Fibroblast of skin of abdomen (primary cell): ENCODE results near the gene RAD51B.
"Not testable (repeated sequence)": the region's sequence is repeated elsewhere in the genome, so short reads cannot be mapped to it uniquely, and the experiment has no call there.

Experiments used
- DNase-seq: peaks from one replicate; pipeline ENCODE4 v3.0.0-alpha.2; 2013

Gene RAD51B

DNA sequence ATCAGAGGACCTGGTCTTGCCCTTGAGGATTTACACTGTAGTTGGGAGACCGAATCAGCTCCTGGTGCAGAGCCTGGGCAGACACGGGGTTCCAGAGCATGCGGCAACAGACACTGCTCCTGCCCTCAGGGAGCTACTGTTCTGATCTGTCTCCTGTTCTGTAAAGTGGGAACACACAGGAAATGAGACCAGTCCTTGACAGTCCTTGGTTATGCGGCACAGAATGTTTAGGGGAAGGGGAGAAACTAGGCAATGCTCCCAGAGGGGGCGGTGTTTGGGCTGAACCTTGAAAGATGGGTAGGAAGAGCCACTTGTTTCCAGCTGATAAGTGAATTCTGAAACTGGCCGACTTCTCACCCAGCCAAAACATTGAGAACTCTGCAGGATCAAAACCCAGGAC lies 840.9 kb downstream of the RAD51B start:
- DNase-seq: no peak

DNA sequence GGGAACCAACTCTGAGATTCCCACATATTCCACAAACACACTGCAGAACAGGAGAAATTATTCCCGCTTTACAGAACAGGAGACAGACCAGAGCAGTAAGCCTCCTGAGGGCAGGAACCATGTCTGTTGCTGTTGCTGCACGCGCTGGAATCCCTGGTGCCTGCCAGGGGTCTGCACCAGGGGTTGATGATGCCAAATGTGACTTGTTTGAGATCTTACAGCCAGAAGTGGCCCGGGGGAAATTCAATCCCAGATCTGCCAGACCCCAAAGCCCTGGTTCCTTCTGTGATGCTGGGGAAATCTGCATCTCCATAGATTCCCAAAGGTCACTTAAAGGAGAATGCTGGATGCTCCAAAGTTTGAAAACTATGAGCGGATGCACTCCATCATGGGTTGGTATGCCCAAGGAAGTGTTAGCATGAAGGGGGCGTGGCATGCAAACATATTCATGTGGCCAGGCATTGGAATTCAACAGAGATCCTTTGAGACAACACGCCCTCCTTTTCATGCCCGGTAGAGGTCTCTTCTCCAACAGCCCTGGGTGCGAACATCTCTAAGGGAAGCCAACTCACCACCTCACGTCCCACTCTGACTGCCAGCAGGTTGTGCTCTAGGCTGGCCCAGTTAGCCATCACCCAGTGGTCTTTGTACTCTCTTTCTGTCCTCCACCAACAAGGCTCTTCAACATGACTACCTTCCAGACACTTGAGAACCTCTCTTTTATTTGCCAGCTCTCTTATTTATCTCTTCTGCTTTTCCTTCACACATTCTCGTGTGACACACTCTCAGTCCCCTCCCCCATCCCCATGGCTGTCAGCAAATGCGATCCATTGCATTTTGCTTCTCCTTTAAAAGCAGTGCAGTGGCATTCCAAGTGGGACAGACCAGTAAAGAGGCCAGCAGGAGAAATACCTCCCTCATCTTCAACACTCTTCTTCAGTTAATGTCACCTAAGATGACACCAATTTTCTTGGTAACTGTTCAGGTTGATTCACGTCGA lies 841.9 kb downstream of the RAD51B start:
- no peak for DNase-seq

DNA sequence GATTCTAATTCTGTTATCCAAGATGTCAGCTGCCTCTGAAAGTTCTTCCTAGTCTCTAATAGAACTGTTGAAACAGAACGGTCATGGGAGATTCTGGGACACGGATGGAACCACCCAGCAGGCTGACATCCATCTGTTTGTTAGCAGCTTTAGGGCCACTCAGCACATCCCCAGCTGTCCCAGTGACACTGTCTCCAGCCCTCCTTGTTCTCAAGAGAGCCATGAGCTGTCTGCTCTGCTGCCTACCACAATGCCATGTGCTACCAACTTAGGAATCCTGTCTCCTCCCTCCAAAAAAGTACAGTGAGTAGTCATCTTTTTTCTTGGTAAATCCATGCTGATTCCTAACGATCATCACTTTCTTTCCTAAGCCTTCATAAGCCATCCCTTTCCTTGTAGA lies 842.8 kb downstream of the RAD51B start:
- DNase-seq: no peak

DNA sequence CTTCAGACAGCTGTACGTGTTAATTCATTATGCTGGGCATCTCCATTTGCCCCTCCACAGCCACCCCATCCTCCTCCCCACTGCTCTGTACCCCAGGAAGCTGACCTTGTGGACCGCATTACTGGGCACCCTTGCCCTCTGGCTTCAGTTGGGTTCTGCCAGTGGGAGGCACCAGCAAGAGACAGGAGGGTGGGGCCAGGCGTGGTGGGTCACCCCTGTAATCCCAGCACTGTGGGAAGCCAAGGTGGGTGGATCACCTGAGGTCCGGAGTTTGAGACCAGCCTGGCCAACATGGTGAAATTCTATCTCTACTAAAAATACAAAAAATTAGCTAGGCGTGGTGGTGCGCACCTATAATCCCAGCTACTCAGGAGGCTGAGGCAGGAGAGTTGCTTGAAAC lies 843.2 kb downstream of the RAD51B start:
- DNase-seq: not testable (repeated sequence)

DNA sequence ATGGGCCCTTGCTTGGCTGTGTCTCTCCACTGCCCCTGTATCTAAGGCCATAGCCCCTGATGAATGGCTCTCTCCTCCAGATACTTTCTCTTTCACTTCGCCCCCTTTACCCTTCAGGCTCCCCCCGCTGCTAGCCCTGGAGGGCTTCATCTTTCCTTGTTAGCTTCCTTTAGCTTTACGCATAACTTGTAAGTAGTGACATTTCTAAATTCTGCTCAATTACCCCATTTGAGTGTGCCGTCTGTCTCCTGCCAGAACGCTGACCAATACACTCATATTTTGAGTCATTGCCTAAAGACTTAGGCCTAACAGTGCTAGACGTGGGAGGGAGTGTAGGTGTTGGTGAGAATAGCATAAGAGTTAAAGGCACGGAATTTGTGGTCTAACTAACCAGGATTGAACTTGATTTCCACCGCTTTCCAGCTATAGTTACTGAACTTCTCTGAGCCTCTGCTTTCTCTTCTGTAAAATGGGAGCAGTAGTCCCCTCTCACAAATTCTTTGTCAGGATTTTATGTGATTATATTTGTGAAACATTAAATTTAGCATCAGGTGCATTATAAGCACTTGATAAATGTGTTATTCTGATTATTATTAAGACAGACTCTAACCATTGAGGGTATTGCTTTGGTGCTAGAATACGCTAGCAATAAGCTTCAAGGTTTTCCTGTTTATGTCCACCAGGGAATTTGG lies 844.0 kb downstream of the RAD51B start:
- DNase-seq: no peak

DNA sequence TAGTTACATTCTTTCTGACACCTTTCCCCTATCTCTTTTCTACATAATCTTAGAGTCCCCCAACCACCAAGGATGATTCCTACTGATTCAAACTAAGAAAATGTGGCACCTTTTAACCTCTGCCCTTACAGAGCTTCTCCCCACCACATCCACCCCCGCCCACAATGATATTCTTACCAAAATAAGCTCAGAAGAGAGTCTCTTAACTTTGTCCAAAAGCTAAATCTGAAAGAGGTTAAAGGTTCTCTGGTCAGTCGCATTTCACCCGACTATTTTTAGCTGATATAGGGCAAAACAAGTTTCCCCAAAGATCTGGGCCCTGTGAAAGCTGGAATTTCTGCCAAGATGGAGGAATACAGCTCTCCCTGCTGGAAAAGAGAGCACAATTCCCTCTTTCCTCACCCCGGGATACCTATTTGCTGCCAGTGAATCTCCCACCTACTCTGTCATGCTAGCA lies 844.7 kb downstream of the RAD51B start:
- no peak for DNase-seq

DNA sequence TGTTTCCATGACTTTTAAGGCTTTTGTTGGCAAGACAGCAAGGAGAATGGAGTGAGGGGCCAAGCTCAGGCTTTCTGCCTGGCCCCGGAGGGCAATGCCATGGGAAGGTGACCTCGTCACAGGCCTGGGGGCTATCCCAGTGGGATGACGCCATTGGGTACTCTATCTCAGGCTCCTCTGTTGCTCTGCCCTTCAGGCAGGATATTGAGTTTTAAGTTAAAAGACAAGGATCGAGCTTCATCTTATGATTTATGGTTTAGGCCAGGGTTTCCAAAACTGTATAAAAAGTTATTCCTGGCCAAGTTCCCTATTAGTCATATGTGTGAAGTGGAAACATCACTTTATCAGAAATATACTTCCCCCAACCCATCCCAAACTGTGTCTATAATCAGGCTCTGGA lies 845.6 kb downstream of the RAD51B start:
- peak; percentile 85 for DNase-seq

DNA sequence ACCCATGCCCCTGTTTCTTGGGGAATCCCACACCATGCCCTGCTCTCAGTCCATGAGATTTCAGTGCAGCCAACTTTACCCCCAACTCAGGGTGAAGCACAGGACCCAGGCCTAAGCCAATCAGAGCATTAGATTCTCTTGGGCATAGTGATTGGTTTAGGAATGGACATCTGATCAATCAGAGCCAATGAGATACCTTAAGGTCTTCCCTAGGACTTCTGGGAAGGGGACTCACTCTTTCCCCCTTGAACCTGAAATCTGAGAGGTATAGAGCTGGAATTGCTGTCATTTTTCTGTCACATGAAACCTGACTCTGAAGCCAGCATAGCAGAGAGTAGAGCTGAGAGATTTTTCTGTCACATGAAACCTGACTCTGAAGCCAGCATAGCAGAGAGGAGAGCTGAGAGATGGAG lies 846.2 kb downstream of the RAD51B start:
- DNase-seq: no peak

DNA sequence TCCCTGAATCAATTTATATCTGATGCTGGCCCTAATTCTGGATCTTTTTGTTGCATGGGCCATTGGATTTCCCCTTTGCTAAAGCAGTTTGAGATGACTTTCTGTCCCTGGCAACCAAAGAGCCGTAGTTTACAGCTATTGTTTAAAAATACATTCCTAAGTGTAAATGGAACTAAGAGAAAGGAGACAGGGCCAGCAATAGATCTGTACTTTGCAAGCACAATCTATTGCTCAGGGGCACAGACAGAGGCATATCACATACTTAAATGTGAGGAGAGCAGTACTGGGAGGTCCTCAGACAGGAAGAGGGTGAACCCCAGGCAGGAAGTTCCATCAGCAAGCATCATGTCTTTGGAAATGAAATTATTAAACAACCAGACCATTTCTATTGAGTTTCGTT lies 846.7 kb downstream of the RAD51B start:
- no peak for DNase-seq

DNA sequence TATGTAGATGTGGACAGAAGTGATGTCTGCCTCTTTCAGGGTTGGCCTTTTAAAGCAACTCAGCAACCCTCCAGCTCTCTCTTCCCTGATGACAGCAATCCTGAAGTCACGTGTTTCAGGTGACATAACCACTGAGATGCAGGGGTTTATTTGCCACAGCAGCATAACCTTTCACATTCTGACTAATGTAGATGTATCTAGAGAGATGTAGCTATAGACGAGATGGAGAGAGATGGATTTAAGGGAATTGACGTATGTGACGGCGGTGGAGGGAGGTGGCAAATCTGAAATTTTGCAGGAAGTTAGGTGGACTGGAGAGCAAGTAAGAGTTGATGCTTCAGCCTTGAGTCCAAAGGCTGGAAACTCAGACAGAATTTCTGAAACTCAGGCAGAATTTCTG lies 847.3 kb downstream of the RAD51B start:
- DNase-seq: no peak

DNA sequence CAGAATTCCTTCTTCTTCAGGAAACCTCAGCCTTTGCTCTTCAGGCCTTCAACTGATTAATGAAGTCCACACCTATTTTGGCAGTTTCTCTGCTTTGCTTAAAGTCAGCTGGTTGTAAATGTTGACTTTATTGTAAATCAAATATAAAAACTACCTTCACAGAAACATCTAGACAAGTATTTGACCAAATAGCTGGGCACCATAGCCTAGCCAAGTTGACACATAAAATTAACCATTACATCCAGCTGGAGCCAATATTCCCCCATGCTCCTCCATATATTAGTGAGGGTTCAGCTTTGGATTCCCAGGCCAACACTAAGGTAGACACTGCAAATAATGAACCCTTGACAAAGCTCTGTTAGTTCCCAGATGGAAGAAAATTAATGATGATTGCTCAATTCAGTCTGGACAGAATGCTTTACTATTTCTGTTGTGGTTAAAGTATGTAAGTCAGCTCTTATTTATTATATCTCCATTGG lies 847.8 kb downstream of the RAD51B start:
- peak; percentile 98 for DNase-seq

DNA sequence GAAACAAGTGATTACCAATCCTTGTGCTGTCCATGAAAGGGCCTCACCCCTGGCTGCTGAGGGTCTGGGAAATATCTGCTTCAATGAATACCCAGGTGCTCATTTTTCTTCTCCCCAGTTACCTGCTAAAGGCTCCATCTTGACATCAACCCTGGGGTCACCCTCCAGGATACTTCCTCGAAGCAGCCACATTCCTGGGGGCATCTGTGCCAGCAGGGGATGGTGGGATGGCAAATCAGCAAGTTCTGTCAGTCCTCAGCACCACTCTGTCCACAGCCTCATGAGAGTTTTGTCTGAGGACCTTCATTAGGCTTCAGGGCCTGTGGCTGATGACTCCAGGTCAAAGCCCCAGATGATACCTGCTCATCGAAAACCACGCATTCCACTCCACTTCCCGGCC lies 848.4 kb downstream of the RAD51B start:
- no peak for DNase-seq

DNA sequence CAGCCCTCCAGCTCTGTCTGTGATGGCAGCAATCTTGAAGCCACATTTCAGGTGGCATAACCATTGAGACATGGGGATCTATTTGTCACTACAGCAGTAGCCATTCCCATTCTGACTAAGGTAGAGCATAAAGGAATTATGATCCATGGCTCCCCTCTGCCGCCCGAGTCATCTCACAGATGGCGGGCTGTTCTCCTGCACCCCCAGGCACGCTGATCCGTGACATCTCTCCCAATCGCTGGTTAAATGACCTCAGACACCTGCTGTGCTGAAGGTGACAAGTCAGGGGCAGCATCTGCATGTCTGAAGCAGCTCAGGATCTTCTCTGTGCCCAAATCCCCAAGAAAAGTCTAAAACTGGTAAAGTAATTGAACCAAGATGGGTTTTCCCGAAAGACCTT lies 849.0 kb downstream of the RAD51B start:
- no peak for DNase-seq

DNA sequence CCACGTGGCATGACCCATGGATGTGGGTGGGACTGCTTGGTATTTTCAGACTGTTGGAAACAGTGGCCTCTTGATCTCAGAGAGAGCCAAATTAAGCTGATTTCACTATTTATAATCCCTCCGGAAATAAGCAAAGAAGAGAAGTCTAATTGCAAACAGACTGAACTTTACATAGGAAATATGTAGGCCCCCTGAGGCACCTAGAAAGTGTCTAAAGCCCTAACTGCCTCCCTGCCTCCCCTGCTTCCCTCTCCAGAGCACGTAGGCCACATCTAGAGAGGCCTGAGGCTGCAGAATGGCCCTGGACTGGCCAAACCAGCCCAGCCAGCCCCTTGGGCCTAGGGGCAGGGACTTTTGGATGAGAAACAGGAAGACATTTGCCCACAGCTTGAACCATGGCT lies 849.5 kb downstream of the RAD51B start:
- no peak for DNase-seq

DNA sequence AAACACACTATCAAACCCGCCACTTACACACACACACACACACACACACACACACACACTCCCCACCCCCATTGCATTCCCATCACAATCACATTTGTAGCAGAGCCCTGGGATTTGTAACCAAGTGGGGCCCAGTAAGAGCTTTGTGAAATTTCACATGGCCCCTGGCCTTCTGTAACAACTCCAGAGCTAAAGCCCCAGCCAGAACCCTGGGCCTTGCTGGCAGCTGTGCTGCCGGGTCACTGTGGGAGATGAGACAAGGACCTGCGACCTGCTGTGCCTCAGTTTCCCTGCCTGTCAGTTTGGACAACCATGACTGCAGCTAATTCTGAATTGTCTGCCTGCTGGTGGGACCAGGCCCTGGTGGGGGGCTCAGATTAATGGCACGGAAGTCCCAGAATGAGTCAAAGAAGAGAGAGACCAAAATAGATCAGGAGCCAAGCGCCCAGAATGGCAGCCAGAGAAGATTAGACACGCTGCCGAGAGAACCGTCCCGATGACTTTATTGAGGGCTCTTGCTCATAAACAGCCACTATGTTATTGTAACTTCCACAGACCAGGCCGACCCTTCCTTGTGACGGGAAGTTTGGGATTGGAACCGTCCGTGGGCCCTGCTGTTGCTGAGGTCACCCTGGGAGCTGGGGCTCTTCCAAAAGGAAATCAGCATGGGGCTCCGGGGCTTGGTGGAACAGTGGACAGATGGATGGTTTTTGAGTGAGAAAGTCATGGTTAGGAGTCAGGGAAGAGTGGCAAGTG lies 850.2 kb downstream of the RAD51B start:
- DNase-seq: no peak

DNA sequence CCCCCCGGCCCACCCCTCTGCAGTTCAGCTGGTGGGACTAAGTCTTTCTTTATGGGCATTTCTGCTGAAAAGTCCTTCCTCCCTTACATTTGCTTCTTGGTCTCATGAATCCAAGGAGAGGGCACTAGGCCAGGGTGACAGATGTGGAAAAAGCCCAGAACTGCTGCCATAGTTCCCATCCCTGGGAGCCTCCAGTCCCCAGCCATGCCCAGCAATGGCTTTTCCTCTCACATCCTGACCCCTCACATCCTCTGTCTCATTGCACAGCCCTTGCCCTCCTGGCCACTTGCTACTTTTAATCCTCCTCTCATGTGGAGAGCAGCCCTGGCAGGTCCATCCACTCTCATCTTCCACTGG lies 850.8 kb downstream of the RAD51B start:
- no peak for DNase-seq

DNA sequence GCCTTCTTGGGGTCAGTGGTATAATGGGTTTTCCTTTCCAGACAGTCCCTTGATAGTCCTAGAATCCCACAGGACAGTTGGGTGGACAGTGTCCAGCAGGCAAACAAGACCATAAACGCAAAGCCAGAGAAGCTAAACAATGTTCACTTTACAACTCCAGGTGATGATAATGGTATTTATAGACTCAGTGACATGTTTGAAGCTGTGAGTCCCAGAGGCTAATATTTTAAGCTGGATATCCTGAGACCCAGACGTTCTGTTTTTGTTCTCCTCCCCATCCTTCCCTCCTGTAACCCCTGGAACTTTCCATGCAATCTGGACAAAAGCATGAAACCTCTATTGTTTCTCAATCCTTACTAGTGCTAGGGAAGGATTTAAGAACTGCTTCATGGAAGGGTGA lies 852.3 kb downstream of the RAD51B start:
- no peak for DNase-seq

DNA sequence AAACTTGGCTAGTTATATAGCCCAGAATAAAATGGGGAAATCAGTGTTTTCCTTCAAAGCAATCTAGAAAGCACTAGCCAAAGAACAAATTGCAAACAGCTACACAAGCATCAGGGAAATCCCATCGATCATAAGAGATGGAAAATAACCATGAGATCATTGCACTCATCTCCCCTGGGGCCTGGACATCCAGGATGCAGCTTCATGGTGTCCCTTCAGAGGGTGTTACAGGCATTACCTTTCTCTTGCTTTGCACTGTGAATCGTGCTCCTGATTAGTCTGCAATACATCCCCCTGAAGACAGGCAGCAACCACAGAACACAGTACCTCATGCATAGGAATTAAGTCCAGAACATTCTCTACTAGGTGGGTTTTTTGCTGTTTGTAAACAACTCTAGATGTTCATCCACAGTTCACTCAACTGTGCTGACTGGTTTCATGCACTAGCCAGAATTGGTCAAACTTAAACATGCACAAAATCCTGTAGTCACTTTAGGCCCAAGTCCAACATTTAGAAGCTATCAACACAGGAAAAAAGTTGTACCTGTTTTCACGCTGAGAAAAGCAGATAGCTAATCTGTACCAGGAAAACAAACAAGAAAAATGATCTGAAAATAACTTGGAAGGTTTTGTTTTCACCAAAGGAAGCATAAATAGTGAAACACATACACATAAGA lies 853.2 kb downstream of the RAD51B start:
- no peak for DNase-seq

DNA sequence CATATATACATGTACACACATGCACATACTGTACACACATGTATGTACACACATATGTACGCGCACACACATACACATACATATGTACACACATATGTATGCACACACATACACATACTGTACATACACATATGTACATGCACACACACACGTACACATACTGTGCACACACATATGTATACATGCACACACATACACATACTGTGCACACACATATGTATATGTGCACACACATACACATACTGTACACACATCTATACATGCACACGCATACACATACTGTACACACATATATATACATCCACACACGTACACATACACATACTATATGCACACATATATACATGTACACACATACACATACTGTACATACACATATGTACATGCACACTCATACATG lies 853.9 kb downstream of the RAD51B start:
- DNase-seq: no peak

DNA sequence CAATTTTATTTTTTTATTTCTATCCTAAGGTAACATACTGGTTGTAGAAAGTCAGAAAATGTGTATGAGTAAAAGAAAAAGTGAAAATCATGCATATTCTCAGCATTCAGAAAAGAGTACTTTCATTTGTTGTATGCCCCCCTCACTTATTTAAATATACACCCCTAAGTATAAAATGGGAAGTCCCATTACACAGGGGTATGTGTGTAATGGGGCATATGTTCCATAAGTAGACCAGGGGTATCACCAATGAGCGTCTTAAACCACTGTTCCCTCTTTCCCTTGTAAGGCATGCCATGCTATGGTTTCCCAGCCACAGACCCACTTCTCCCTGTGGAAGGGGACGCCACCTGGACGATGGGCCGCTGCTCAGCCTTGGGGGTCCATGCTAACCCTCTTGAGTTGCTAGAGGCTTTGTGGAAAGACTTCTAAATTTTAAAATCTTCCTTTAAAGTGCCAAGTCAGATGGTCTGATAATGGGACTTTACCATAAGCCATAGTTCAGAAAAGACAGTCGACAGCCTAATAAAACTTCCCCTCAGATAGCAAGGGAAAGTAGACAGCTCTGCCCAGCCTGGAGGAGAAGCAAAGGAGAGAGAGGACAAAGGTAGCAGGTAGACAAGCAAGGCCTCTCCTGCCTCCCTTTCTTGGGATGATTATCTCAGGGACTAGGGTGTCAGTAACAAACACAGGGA lies 855.1 kb downstream of the RAD51B start:
- DNase-seq: no peak

DNA sequence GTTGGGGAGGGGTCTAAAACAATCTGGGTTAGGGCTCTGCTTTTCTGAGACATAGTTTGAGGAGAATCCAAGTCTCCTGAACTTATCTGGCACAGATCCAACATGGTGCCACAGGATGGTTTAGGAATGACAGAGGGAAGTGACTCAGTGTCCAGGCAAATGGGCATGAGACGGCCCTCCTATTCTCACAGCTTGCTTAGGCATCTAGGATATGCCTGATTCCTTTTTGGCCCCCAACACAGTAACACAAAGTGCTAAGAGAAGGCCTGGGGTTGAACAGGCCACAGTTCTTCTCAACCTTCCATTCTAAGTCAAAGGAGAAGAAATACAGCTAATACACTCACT lies 855.6 kb downstream of the RAD51B start:
- no peak for DNase-seq

DNA sequence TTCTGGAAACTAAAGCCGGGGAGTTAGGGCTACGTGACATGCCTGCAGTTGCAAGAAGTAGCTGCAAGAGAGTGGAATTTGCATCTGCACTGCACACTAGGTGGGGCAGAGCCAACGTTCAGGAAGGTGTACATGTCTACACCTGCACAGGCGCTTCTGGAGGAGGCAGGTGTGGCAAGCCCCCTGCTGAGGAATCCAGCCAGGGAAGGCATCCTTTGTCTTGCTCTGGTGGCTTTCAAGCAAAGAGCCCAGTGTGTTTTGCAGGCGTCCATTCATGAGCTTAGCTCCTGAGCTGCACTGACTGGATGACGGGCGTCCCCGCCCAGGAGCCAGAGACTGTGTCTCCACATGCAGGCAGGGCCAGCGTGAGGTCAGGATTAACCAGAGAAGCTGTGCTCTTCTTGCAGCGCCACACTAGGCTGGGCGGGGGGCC lies 856.9 kb downstream of the RAD51B start:
- no peak for DNase-seq
